Uterus (tissue), 4 donors: ENCODE data around the gene CPSF3. TPM values are rescaled to one million over a fixed set of nuclear protein-coding genes. Genes with fewer than 3 reads are reported as not detected.

Experiments used
- DNase-seq, 2 donors: peaks; one replicate each; pipeline ENCODE4 v3.0.0-alpha.2; 2019 to 2020
- H3K27ac ChIP-seq, 2 donors: fragments of 200-600 bp; sonication (generic); 1 replicate in 1 of 2; 2 replicates in 1 of 2; pipeline ENCODE4 v1.5.1; 2016 to 2018
- H3K27me3 ChIP-seq, 2 donors: fragments of 200-600 bp; sonication (generic); one replicate each; pipeline ENCODE4 v1.5.1; 2018 to 2019; ENCODE audit warnings: control low read depth in 1 of 2
- H3K36me3 ChIP-seq, 2 donors: fragments of 200-600 bp; sonication (generic); one replicate each; pipeline ENCODE4 v1.5.1; 2019; ENCODE audit warnings: control low read depth in 1 of 2
- H3K4me1 ChIP-seq, 2 donors: fragments of 200-600 bp; sonication (generic); one replicate each; pipeline ENCODE4 v1.5.1; 2018 to 2019; ENCODE audit warnings: control low read depth in 1 of 2
- H3K4me3 ChIP-seq, 2 donors: fragments of 200-600 bp; sonication (generic); 1 replicate in 1 of 2; 2 replicates in 1 of 2; pipeline ENCODE4 v1.5.1; 2018 to 2019; ENCODE audit warnings: mild to moderate bottlenecking in 1 of 2
- H3K9me3 ChIP-seq, 2 donors: fragments of 200-600 bp; sonication (generic); one replicate each; pipeline ENCODE4 v1.5.1; 2019; ENCODE audit warnings: control low read depth in 1 of 2
- POLR2A ChIP-seq, 2 donors: fragments of 450-650 bp; IDR thresholded peaks; one replicate each; pipeline ENCODE4 v1.6.1; 2016; ENCODE audit warnings: antibody characterized with exemption in 2 of 2, mild to moderate bottlenecking in 1 of 2, moderate library complexity in 1 of 2
- intact Hi-C: fragments of 100-400 bp; cut with DNase I; formaldehyde crosslinking; loops from one replicate; pipeline ENCODE4 v1.15.1; 2023; ENCODE audit warnings: low total_unique reads
- total RNA-seq, 4 donors: library from RNA; depleted of rRNA in 3 of 4; stranded (reverse); fragments of >200 nt in 3 of 4; gene quantifications; one replicate each; pipeline versions ENCODE4 v1.1.0 to v1.2.4, GENCODE V29; 2014 to 2023
- TF ChIP-seq, protein P1 (sequence below), 4 experiments: fragments of 200-600 bp in 2 of 4; fragments of 450-650 bp in 2 of 4; sonication (generic) in 2 of 4; IDR thresholded peaks; one replicate each; pipeline ENCODE4 v1.5.1; 2016 to 2019; ENCODE audit warnings: antibody characterized with exemption in 4 of 4, mild to moderate bottlenecking in 2 of 4, moderate library complexity in 1 of 4
- donor health status: DM: yes; HTN: yes; CAD: no.

The CPSF3 gene
- total RNA-seq, 4 donors from 2014 or later: 7.2 to 45.2 (median 30.3) TPM

DNA sequence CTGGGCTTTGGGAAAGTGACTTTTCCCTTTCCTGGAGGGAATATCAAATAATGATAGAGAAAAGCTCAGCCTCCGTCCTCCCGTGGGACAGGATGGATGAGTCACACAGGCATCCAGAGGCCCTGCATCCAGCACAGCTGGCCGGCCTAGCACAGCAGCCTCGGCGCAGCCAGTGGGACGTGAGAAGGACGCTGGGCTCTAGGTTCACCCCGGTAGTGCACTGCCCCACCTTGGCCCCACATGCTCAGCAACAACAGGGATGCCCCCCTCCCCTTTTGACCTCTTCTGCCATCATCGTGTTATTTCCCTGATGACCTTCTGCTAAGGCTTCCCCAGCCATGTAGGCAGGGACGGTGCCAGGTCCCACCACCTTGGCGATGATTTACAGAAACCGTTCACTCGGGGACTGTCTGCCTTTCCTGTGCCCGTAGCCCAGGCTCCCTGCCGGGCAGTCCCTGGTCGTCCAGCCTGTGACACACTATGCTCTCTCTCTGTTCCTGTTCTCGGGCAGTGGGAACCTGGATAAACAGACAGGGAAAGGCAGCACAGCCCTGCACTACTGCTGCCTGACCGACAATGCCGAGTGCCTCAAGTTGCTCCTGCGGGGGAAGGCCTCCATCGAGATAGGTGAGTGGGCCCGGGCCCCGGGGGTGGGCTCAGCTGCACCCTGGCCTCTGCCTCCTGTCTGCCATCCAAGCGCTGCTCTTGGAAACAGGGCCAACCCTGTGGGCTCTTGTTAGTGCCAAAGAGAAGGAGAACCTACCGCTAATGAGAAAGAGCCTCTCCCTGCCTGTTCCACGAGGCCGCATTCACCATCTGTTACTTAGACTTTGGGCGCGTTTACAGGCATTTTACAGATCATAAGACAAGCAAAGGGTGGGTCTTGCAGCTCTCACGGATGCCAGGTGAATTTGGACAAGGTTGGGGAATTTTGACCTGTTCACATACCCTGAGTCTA is 44.7 kb upstream of the CPSF3 start:
- Histone ChIP-seq H3K27me3 (no peaks in the 10 kb centered on the region), H3K4me3 (no peak overlapping the region), H3K27ac (peak overlapping the region; percentile 70 to 80), H3K9me3 (no peaks in the 10 kb centered on the region), H3K36me3 (no peaks in the 10 kb centered on the region), H3K4me1 (peaks cover 0 to 4% of the 10 kb centered on the region in 2 donors)
- intact Hi-C loops: no loop called here
- no peak for TF ChIP-seq POLR2A (IDR thresholded peaks at IDR 0.05)
- TF ChIP-seq, protein P1, sequence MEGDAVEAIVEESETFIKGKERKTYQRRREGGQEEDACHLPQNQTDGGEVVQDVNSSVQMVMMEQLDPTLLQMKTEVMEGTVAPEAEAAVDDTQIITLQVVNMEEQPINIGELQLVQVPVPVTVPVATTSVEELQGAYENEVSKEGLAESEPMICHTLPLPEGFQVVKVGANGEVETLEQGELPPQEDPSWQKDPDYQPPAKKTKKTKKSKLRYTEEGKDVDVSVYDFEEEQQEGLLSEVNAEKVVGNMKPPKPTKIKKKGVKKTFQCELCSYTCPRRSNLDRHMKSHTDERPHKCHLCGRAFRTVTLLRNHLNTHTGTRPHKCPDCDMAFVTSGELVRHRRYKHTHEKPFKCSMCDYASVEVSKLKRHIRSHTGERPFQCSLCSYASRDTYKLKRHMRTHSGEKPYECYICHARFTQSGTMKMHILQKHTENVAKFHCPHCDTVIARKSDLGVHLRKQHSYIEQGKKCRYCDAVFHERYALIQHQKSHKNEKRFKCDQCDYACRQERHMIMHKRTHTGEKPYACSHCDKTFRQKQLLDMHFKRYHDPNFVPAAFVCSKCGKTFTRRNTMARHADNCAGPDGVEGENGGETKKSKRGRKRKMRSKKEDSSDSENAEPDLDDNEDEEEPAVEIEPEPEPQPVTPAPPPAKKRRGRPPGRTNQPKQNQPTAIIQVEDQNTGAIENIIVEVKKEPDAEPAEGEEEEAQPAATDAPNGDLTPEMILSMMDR (IDR thresholded peaks at IDR 0.05): no peak
- peak; percentile 81 for DNase-seq

- TF ChIP-seq, protein P1 (IDR thresholded peaks at IDR 0.05): no peak
- no peak for TF ChIP-seq POLR2A (IDR thresholded peaks at IDR 0.05)
- Histone ChIP-seq H3K4me1 (peaks cover 0 to 4% of the 10 kb centered on the region in 2 donors), H3K9me3 (no peaks in the 10 kb centered on the region), H3K27ac (peak overlapping the region in 1 of 2 donors; percentile 80), H3K4me3 (no peak overlapping the region), H3K36me3 (no peaks in the 10 kb centered on the region), H3K27me3 (no peaks in the 10 kb centered on the region)
- DNase-seq: no peak
- intact Hi-C loops: no loop called here
These were observed 44.1 kb upstream of the CPSF3 start for GRCh38 chr2:9379391-9379755.

GRCh38 chr2:9380702-9381628 is 42.5 kb upstream of the CPSF3 start:
- Histone ChIP-seq H3K27ac (peak overlapping the region; percentile 70 to 73), H3K27me3 (no peaks in the 10 kb centered on the region), H3K36me3 (no peaks in the 10 kb centered on the region), H3K9me3 (no peaks in the 10 kb centered on the region), H3K4me1 (peaks cover 0 to 4% of the 10 kb centered on the region in 2 donors), H3K4me3 (no peak overlapping the region)
- intact Hi-C loops: no loop called here
- TF ChIP-seq, protein P1 (IDR thresholded peaks at IDR 0.05): no peak
- TF ChIP-seq POLR2A (IDR thresholded peaks at IDR 0.05): no peak
- peak; percentile 73 to 75 for DNase-seq

- Histone ChIP-seq H3K27ac (no peak overlapping the region), H3K4me3 (no peak overlapping the region), H3K9me3 (no peaks in the 10 kb centered on the region), H3K27me3 (no peaks in the 10 kb centered on the region), H3K4me1 (peaks cover 4% of the 10 kb centered on the region in 2 donors), H3K36me3 (no peaks in the 10 kb centered on the region)
- TF ChIP-seq POLR2A (IDR thresholded peaks at IDR 0.05): no peak
- TF ChIP-seq, protein P1 (IDR thresholded peaks at IDR 0.05): no peak
- DNase-seq: no peak
- intact Hi-C loops: no loop called here
These were observed 40.7 kb upstream of the CPSF3 start for GRCh38 chr2:9382604-9383235.
